HepG2 (cell line): ENCODE data around the gene EBF3. TPM values are rescaled to one million over a fixed set of nuclear protein-coding genes. Genes with fewer than 3 reads are reported as not detected.

ENCODE experiments used
- ATAC-seq: fragments of 200-7000 bp; cut with Tn5 transposase; 3 replicates; pipeline ENCODE4 v1.9.1; 2020; ENCODE audit warnings: mild to moderate bottlenecking, moderate library complexity
- BruUV-seq: library from RNA; stranded (reverse); fragments of 400-500 nt; replicated peaks from 2 replicates; lab custom pipeline; 2021; lab: Mats Ljungman, UMichigan
- CTCF ChIA-PET: fragments of 300-600 bp; formaldehyde crosslinking; extraction: SDS; loops from one replicate; lab custom pipeline; 2021; ENCODE audit warnings: low total read pairs, inconsistent platforms, low intra/inter-chr PET ratio; lab: Yijun Ruan, JAX
- POLR2A ChIA-PET: fragments of 350-600 bp; sonication (Branson Sonifier 250); formaldehyde crosslinking; loops from one replicate; lab custom pipeline; 2020; ENCODE audit warnings: antibody characterized with exemption, inconsistent platforms; lab: Yijun Ruan, JAX
- DNase-seq: peaks from one replicate; pipeline ENCODE4 v3.0.0-alpha.2; 2015; ENCODE audit warnings: low spot score
- FAIRE-seq: peaks from 3 replicates; lab custom pipeline; 2011; peaks lifted over from hg19 to GRCh38; lab: Jason Lieb, UNC
- H2AFZ ChIP-seq: one replicate; pipeline ENCODE4 v1.6.1; 2011; ENCODE audit warnings: low read length, inconsistent platforms
- H3K27ac ChIP-seq: fragments of 300-600 bp; 3 replicates; pipeline ENCODE4 v1.8.0; 2011; ENCODE audit warnings: mixed run types, mild to moderate bottlenecking, mixed read lengths, low read length, inconsistent platforms; ENCODE audit not compliant: insufficient read depth; ENCODE audit errors: extremely low read length
- H3K27me3 ChIP-seq, 2 experiments: fragments of 200-600 bp in 1 of 2; 2 replicates in 1 of 2; 3 replicates in 1 of 2; pipeline versions ENCODE4 v1.6.0 to v1.8.0; 2011; ENCODE audit warnings: low read length in 2 of 2, mild to moderate bottlenecking in 2 of 2, moderate library complexity in 2 of 2, inconsistent platforms in 1 of 2; ENCODE audit not compliant: insufficient read depth in 2 of 2, control insufficient read depth in 1 of 2
- H3K36me3 ChIP-seq, 2 experiments: fragments of 200-600 bp in 1 of 2; replicated peaks in 1 of 2; 2 replicates in 1 of 2; 3 replicates in 1 of 2; pipeline versions ENCODE4 v1.5.1 to v1.8.0; 2011; ENCODE audit warnings: low read length in 2 of 2, inconsistent platforms in 1 of 2; ENCODE audit not compliant: insufficient read depth in 2 of 2, control insufficient read depth in 1 of 2
- H3K4me1 ChIP-seq: 2 replicates; pipeline ENCODE4 v1.5.1; 2012; ENCODE audit warnings: low read length, inconsistent platforms; ENCODE audit not compliant: insufficient read depth
- H3K4me2 ChIP-seq: 2 replicates; pipeline ENCODE4 v1.6.0; 2011; ENCODE audit warnings: low read depth, low read length, inconsistent platforms
- H3K4me3 ChIP-seq, 3 experiments: fragments of 200-600 bp in 1 of 3; sonication (generic), shearing (Covaris generic) in 1 of 3; replicated peaks in 1 of 3; 2 replicates each; pipeline ENCODE4 v1.5.1; 2011 to 2016; ENCODE audit warnings: low read length in 3 of 3, inconsistent platforms in 2 of 3, low read depth in 2 of 3, mild to moderate bottlenecking in 2 of 3, control low read depth in 1 of 3, mixed read lengths in 1 of 3; ENCODE audit not compliant: insufficient read depth in 1 of 3
- H3K79me2 ChIP-seq: one replicate; pipeline ENCODE4 v1.6.1; 2011; ENCODE audit warnings: low read length, inconsistent platforms; ENCODE audit not compliant: insufficient read depth
- H3K9ac ChIP-seq: 2 replicates; pipeline ENCODE4 v1.6.0; 2011; ENCODE audit warnings: mild to moderate bottlenecking, low read depth, low read length, inconsistent platforms; ENCODE audit not compliant: insufficient read depth
- H3K9me3 ChIP-seq: 2 replicates; pipeline ENCODE4 v1.5.1; 2012; ENCODE audit warnings: mild to moderate bottlenecking, low read length
- H4K20me1 ChIP-seq: 2 replicates; pipeline ENCODE4 v1.6.0; 2011; ENCODE audit warnings: inconsistent platforms, mild to moderate bottlenecking, low read length, moderate library complexity; ENCODE audit not compliant: insufficient read depth
- CEBPG ChIP-seq: IDR thresholded peaks from 2 replicates; pipeline ENCODE4 v1.6.1; 2016
- GPN1 ChIP-seq: sonication (generic); formaldehyde crosslinking; IDR thresholded peaks from 2 replicates; pipeline ENCODE4 v1.5.1; 2020; ENCODE audit warnings: missing genetic modification reagents, borderline replicate concordance
- JARID2 ChIP-seq: sonication (generic); formaldehyde crosslinking; IDR thresholded peaks from 2 replicates; pipeline ENCODE4 v1.8.1; 2023; ENCODE audit warnings: missing genetic modification reagents, inconsistent platforms; ENCODE audit not compliant: insufficient replicate concordance
- MAFF ChIP-seq: IDR thresholded peaks from 2 replicates; pipeline ENCODE4 v1.6.1; 2011; ENCODE audit warnings: low read depth, low read length, improper control_type of control experiment
- MEIS2 ChIP-seq: sonication (generic); formaldehyde crosslinking; IDR thresholded peaks from 2 replicates; pipeline ENCODE4 v1.9.0; 2021; ENCODE audit warnings: mild to moderate bottlenecking, missing genetic modification reagents
- MXD1 ChIP-seq: sonication (generic); formaldehyde crosslinking; IDR thresholded peaks from 2 replicates; pipeline ENCODE4 v1.4.0; 2020; ENCODE audit warnings: mild to moderate bottlenecking, missing genetic modification reagents
- RARG ChIP-seq: sonication (generic); formaldehyde crosslinking; IDR thresholded peaks from 2 replicates; pipeline ENCODE4 v1.4.0; 2020; ENCODE audit warnings: low read depth, mild to moderate bottlenecking, missing genetic modification reagents
- RNF2 ChIP-seq: fragments of 450-650 bp; conservative IDR thresholded peaks from 2 replicates; pipeline ENCODE4 v1.6.1; 2016; ENCODE audit warnings: low read depth
- RXRB ChIP-seq: IDR thresholded peaks from 2 replicates; pipeline ENCODE4 v1.6.1; 2016; ENCODE audit warnings: borderline replicate concordance, missing genetic modification reagents, missing compliant biosample characterization
- SIN3B ChIP-seq: fragments of 150-350 bp; IDR thresholded peaks from 2 replicates; pipeline ENCODE4 v1.6.1; 2014; ENCODE audit warnings: low read length
- SKIL ChIP-seq: sonication (generic); formaldehyde crosslinking; IDR thresholded peaks from 2 replicates; pipeline ENCODE4 v1.8.0; 2022; ENCODE audit warnings: missing genetic modification reagents, mild to moderate bottlenecking, moderate library complexity, borderline replicate concordance
- SNAI1 ChIP-seq: sonication (generic); formaldehyde crosslinking; IDR thresholded peaks from 2 replicates; pipeline ENCODE4 v1.5.0; 2020; ENCODE audit warnings: mild to moderate bottlenecking, missing genetic modification reagents, borderline replicate concordance
- SPEN ChIP-seq: sonication (generic); formaldehyde crosslinking; IDR thresholded peaks from 2 replicates; pipeline ENCODE4 v1.5.1; 2020; ENCODE audit warnings: low read depth, mild to moderate bottlenecking, missing genetic modification reagents
- TCF12 ChIP-seq, 2 experiments: fragments of 450-650 bp in 1 of 2; sonication (generic) in 1 of 2; formaldehyde crosslinking in 1 of 2; IDR thresholded peaks; 2 replicates each; pipeline versions ENCODE4 v1.6.1 to v1.8.0; 2017 to 2022; ENCODE audit warnings: antibody characterized with exemption in 1 of 2, mild to moderate bottlenecking in 1 of 2, missing genetic modification reagents in 1 of 2, moderate library complexity in 1 of 2
- THYN1 ChIP-seq: sonication (generic); formaldehyde crosslinking; IDR thresholded peaks from 2 replicates; pipeline ENCODE4 v1.8.1; 2023; ENCODE audit warnings: low read depth, mild to moderate bottlenecking, moderate library complexity, missing genetic modification reagents, borderline replicate concordance
- ZNF136 ChIP-seq: sonication (generic); formaldehyde crosslinking; IDR thresholded peaks from 2 replicates; pipeline ENCODE4 v1.8.1; 2022; ENCODE audit warnings: low read depth, mild to moderate bottlenecking, moderate library complexity, missing genetic modification reagents
- ZNF567 ChIP-seq: sonication (generic); formaldehyde crosslinking; IDR thresholded peaks from 2 replicates; pipeline ENCODE4 v1.8.1; 2023; ENCODE audit warnings: mild to moderate bottlenecking, missing genetic modification reagents, borderline replicate concordance
- WGBS: methylation state at CpG from one replicate; pipeline ENCODE4 v1.1.6; 2017; ENCODE audit warnings: low lambda C conversion rate; 5-methylcytosine and 5-hydroxymethylcytosine counted together
- in situ Hi-C: cut with HindIII; loops from 2 replicates; pipeline ENCODE4 v1.10.0; 2017; ENCODE audit warnings: low pct_unique_long_range_greater_than_20kb; ENCODE audit not compliant: extremely low pct_ligation_motif_present
- intact Hi-C: fragments of 100-400 bp; cut with micrococcal nuclease; formaldehyde crosslinking; loops from one replicate; pipeline ENCODE4 v1.10.0; 2022; ENCODE audit not compliant: unreplicated experiment
- polyA plus RNA-seq, 8 experiments: library from polyadenylated mRNA; depleted of rRNA in 3 of 8; stranded (reverse) in 7 of 8; unstranded in 1 of 8; fragments of >200 nt; fragmentation: Illumina TruSeq in 4 of 8; extraction: Trizol in 4 of 8; gene quantifications; 2 replicates each; pipeline versions ENCODE4 v1.2.1 to v1.2.3, GENCODE V29; 2011 to 2016; ENCODE audit warnings: low read depth in 4 of 8, missing spikeins in 1 of 8, mixed read lengths in 1 of 8; ENCODE audit not compliant: insufficient read depth in 1 of 8
- total RNA-seq, 5 experiments: library from RNA; depleted of rRNA; stranded (reverse); fragments of >200 nt; fragmentation: Illumina TruSeq; extraction: Trizol; gene quantifications; 2 replicates each; pipeline ENCODE4 v1.2.3, GENCODE V29; 2016; ENCODE audit warnings: low read depth in 1 of 5

Gene EBF3
- total and polyA plus RNA-seq, 2 of the 13 experiments (the other 11 are each of a cell fraction or from before 2014, with no cell fraction given) = not detected

GRCh38 chr10:129844216-129844766, 119.8 kb downstream of the EBF3 start (continued):
- TF ChIP-seq SKIL (CRISPR knock-in tag) = no peak

GRCh38 chr10:129843702-129844101, 120.4 kb downstream of the EBF3 start:
- BruUV-seq = no TSS peak
- ChIA-PET CTCF (no interaction called here), POLR2A (no interaction called here)
- no peaks in the 10 kb centered on the region for H3K79me2 ChIP-seq
- 44% methylated on average over 12 of the region's 12 CpGs for WGBS
- H4K20me1 ChIP-seq = no peaks in the 10 kb centered on the region
- FAIRE-seq = no peak
- no peaks in the 10 kb centered on the region for H3K36me3 ChIP-seq
- H3K27me3 ChIP-seq = peaks cover 2 to 20% of the 10 kb centered on the region in 2 experiments; a peak in 3 of 5 replicates
- TF ChIP-seq THYN1 (CRISPR knock-in tag) (no peak), TCF12 (IDR thresholded peaks at IDR 0.05) (no peak), TCF12 (CRISPR knock-in tag; IDR thresholded peaks at IDR 0.05) (no peak), ZNF567 (CRISPR knock-in tag) (no peak), MAFF (no peak), MEIS2 (CRISPR knock-in tag) (no peak), GPN1 (no peak), SPEN (CRISPR knock-in tag) (no peak), RARG (CRISPR knock-in tag) (no peak), CEBPG (CRISPR knock-in tag) (no peak), JARID2 (CRISPR knock-in tag) (no peak), ZNF136 (CRISPR knock-in tag) (no peak), SNAI1 (CRISPR knock-in tag) (no peak), RNF2 (no peak), SIN3B (no peak), RXRB (CRISPR knock-in tag) (no peak), MXD1 (CRISPR knock-in tag) (no peak)
- no peak overlapping the region for H3K27ac ChIP-seq
- intact Hi-C loops = no loop called here
- in situ Hi-C loops = no loop called here
- no peak overlapping the region for H3K9ac ChIP-seq
- no peak overlapping the region for H3K4me2 ChIP-seq
- DNase-seq = no peak
- no peak for ATAC-seq
- H3K4me3 ChIP-seq = no peak overlapping the region
- H3K9me3 ChIP-seq = no peaks in the 10 kb centered on the region
- no peak overlapping the region for H2AFZ ChIP-seq
- no peaks in the 10 kb centered on the region for H3K4me1 ChIP-seq
